HepG2 (cell line): ENCODE data around the gene GEMIN2. TPM values are rescaled to one million over a fixed set of nuclear protein-coding genes. Genes with fewer than 3 reads are reported as not detected.

Experiments used
- ATF6 ChIP-seq: sonication (generic); formaldehyde crosslinking; conservative IDR thresholded peaks from 2 replicates; pipeline ENCODE4 v1.4.0; 2020; ENCODE audit warnings: missing genetic modification reagents
- BRD4 ChIP-seq: sonication (generic); formaldehyde crosslinking; IDR thresholded peaks from 2 replicates; pipeline ENCODE4 v1.4.0; 2020; ENCODE audit warnings: missing genetic modification reagents
- E2F1 ChIP-seq: sonication (generic); formaldehyde crosslinking; IDR thresholded peaks from 2 replicates; pipeline ENCODE4 v1.5.0; 2020; ENCODE audit warnings: missing genetic modification reagents
- GRHL1 ChIP-seq: sonication (generic); formaldehyde crosslinking; conservative IDR thresholded peaks from 2 replicates; pipeline ENCODE4 v1.8.0; 2022; ENCODE audit warnings: missing genetic modification reagents
- MLX ChIP-seq: IDR thresholded peaks from 2 replicates; pipeline ENCODE4 v1.6.1; 2016
- NFIB ChIP-seq: sonication (generic); formaldehyde crosslinking; IDR thresholded peaks from 2 replicates; pipeline ENCODE4 v1.9.0; 2021; ENCODE audit warnings: missing genetic modification reagents, mild to moderate bottlenecking, borderline replicate concordance
- NFYC ChIP-seq: IDR thresholded peaks from 2 replicates; pipeline ENCODE4 v1.6.1; 2016; ENCODE audit warnings: missing genetic modification reagents, missing compliant biosample characterization
- RBAK ChIP-seq: sonication (generic); formaldehyde crosslinking; IDR thresholded peaks from 2 replicates; pipeline ENCODE4 v1.5.1; 2020; ENCODE audit warnings: mild to moderate bottlenecking, missing genetic modification reagents
- REXO4 ChIP-seq: sonication (generic); formaldehyde crosslinking; IDR thresholded peaks from 2 replicates; pipeline ENCODE4 v1.8.0; 2022; ENCODE audit warnings: missing genetic modification reagents, mild to moderate bottlenecking, borderline replicate concordance
- SP140L ChIP-seq: sonication (generic); formaldehyde crosslinking; IDR thresholded peaks from 2 replicates; pipeline ENCODE4 v1.4.0; 2020; ENCODE audit warnings: missing genetic modification reagents, borderline replicate concordance
- TARDBP ChIP-seq: sonication (generic); formaldehyde crosslinking; IDR thresholded peaks from 2 replicates; pipeline ENCODE4 v1.8.0; 2022; ENCODE audit warnings: mild to moderate bottlenecking, missing genetic modification reagents
- ZBTB2 ChIP-seq: sonication (generic); formaldehyde crosslinking; IDR thresholded peaks from 2 replicates; pipeline ENCODE4 v1.8.0; 2022; ENCODE audit warnings: low read depth, missing genetic modification reagents
- ZFP36L1 ChIP-seq: sonication (generic); formaldehyde crosslinking; IDR thresholded peaks from 2 replicates; pipeline ENCODE4 v1.8.0; 2022; ENCODE audit warnings: mild to moderate bottlenecking, missing genetic modification reagents, moderate library complexity
- ZNF570 ChIP-seq: sonication (generic); formaldehyde crosslinking; IDR thresholded peaks from 2 replicates; pipeline ENCODE4 v1.4.0; 2020; ENCODE audit warnings: mild to moderate bottlenecking, missing genetic modification reagents, borderline replicate concordance
- ZNF687 ChIP-seq: sonication (generic); formaldehyde crosslinking; IDR thresholded peaks from 2 replicates; pipeline ENCODE4 v1.5.1; 2020; ENCODE audit warnings: mild to moderate bottlenecking, missing genetic modification reagents, moderate library complexity
- polyA plus RNA-seq, 8 experiments: library from polyadenylated mRNA; depleted of rRNA in 3 of 8; stranded (reverse) in 7 of 8; unstranded in 1 of 8; fragments of >200 nt; fragmentation: Illumina TruSeq in 4 of 8; extraction: Trizol in 4 of 8; gene quantifications; 2 replicates each; pipeline versions ENCODE4 v1.2.1 to v1.2.3, GENCODE V29; 2011 to 2016; ENCODE audit warnings: low read depth in 4 of 8, missing spikeins in 1 of 8, mixed read lengths in 1 of 8; ENCODE audit not compliant: insufficient read depth in 1 of 8
- total RNA-seq, 5 experiments: library from RNA; depleted of rRNA; stranded (reverse); fragments of >200 nt; fragmentation: Illumina TruSeq; extraction: Trizol; gene quantifications; 2 replicates each; pipeline ENCODE4 v1.2.3, GENCODE V29; 2016; ENCODE audit warnings: low read depth in 1 of 5

GEMIN2 gene
- total and polyA plus RNA-seq, 2 of the 13 experiments (the other 11 are each of a cell fraction or from before 2014, with no cell fraction given), result 54.8 to 110 TPM

GRCh38 chr14:39114073-39114838 is at the start of gene GEMIN2 (continued):
- peak; percentile 99 for TF ChIP-seq ZNF687 (CRISPR knock-in tag)
- TF ChIP-seq ATF6 (CRISPR knock-in tag), result 0 out of 2 replicates have a peak, but pooled peaks have one; percentile 93
- TF ChIP-seq REXO4 (CRISPR knock-in tag), result no peak
- no peak for TF ChIP-seq ZNF570 (CRISPR knock-in tag)
- no peak; the same call in 1 of the 2 replicates for TF ChIP-seq NFYC (CRISPR knock-in tag)
- TF ChIP-seq RBAK (CRISPR knock-in tag), result 0 out of 2 replicates have a peak, but pooled peaks have one; percentile 31
- no peak for TF ChIP-seq GRHL1 (CRISPR knock-in tag)
- peak; percentile 91 for TF ChIP-seq E2F1 (CRISPR knock-in tag)
- TF ChIP-seq TARDBP (CRISPR knock-in tag), result peak; percentile 96
- no peak; the same call in 1 of the 2 replicates for TF ChIP-seq SP140L
- peak; percentile 93 for TF ChIP-seq BRD4
- TF ChIP-seq NFIB (CRISPR knock-in tag), result no peak
- peak; percentile 29; the same call in 1 of the 2 replicates for TF ChIP-seq ZFP36L1 (CRISPR knock-in tag)
- TF ChIP-seq MLX (CRISPR knock-in tag), result peak; percentile 89
- TF ChIP-seq ZBTB2 (CRISPR knock-in tag), result no peak; the same call in 1 of the 2 replicates
